ENCODE data around the gene CALY.

CALY gene

GRCh38 chr10:133350950-133351329 lies 14.2 kb upstream of the CALY start:
- DNase-seq, result no peak

DNA sequence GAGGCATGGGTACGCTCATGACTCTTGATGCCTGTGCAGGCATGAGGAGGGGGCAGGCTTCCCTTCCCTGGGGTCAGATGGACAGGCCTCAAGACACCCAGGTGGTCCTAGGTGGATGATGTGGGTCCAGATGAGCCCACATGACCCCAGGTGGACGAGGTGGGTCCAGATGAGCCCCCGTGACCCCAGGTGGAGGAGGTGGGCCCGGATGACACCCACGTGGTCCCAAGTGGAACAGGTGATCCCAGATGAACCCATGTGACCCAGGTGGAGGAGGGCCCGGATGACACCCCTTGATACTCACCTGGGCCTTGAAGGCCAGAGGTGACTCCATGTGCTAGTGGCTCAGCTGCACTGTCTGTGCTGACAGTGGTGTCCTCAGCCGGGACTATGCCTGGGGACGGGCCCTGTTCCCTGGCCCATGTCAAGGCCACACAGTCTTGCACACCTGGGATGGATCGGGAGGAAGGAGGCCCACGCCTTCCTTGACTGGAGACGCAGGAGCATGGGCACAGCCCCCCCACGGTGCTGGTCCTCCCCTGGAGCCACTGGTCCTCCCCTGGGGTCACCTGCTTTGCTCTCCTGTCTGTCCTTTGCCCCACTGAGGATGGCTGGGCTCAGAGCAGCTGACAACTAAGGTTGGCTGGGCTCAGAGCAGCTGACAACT lies 13.7 kb upstream of the CALY start:
- no peak for DNase-seq

- no peak for DNase-seq
Measured at GRCh38 chr10:133349577-133350011, 12.9 kb upstream of the CALY start.

GRCh38 chr10:133349160-133349568 lies 12.5 kb upstream of the CALY start:
- no peak for DNase-seq

DNA sequence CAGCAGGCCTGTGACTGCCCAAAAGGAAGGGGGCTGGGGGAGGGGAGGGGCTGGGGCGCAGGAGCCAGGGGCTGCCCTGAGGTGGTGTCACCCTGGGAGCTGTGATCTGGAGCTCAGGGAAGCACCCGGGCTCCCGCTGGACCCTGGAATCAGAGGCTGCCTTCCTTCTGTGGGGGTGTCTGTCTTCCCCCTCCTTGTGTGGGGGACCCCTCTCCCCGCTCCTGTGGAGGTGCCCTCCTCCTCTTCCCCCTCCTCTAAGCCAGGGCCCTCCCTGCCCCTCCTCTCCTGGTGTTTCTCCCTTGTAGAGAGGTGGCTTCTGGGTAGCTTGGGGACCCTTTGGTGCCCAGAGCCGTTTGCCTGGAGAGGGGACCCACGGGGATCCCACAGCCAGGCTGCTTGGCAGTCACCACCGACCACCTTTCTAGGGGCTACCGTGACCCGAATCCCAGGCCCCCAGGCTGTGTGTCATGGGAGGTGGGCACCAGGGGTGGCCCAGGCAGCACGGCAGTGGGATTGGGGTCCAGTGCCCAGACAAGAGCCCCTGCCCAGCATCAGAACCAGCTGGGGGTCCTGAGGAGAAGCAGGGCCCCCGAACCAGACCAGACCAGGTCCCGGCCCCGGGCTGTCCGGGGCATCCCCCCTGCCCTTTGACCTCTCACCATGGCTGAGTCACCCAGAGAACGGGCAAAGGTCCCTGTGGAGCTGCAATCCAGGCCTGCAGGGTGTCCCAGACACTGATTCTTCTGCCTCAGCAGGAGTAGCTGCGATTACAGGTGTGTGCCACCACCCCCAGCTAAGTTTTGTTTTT lies 11.2 kb upstream of the CALY start:
- DNase-seq, result no peak

DNA sequence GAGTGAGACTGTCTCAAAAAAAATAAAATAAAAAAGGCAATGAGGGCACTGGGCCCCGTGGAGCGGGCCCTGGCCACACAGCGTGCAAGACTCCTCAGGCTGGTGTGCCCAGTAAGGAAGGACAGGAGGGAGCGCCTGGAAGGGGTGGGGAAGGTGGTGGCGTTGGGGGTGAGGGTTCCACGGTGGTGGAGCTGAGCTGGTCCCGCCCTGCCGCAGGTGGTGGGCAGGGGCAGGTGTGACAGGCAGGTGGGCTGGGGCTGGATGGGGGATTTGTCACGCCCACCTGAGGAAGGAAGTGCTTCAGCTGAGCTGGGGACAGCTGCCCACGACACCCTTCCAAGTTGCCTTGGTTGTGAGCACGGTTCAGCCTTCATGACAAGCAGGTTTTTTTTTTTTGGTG lies 9.7 kb upstream of the CALY start:
- DNase-seq, result no peak

- no peak for DNase-seq
Measured at GRCh38 chr10:133344236-133344635, 7.5 kb upstream of the CALY start.

DNA sequence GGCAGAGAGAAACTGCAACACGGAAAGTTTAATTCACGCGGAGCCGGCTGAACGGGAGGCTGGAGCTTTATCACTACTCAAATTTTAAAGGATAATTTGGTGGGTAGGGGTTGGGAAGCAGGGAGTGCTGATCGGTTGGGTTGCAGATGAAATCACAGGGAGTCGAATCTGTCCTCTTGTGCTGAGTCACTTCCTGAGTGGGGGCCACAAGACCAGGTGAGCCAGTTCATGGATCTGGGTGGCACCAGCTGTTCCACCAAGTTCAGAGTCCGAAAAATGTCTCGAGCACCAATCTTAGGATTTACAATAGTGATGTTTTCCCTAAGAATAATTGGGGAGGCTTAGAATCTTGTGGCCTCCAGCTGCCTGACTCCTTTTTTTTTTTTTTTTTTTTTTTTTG lies 6.9 kb upstream of the CALY start:
- no peak for DNase-seq

DNA sequence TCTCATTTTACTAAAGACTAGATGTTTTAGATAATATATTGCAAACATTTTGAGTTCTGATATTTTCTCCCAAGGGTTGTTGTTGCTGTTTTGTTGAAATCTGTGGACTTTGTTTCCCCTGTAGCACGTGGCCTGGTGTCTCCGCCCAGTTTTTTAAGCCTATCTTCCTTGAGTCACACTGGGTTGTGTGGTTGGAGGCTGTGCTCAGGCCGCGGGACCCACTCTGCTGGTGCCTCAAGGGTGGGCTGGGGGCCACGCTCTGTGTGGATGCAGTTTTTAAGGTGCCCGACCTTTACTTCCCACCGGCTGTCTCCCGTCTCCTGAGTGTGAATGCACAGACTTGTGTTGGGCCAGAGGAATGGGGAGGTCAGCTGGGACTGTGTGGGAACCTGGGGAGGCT lies 6.2 kb upstream of the CALY start:
- no peak for DNase-seq

GRCh38 chr10:133341983-133342382 lies 5.3 kb upstream of the CALY start:
- no peak for DNase-seq

DNA sequence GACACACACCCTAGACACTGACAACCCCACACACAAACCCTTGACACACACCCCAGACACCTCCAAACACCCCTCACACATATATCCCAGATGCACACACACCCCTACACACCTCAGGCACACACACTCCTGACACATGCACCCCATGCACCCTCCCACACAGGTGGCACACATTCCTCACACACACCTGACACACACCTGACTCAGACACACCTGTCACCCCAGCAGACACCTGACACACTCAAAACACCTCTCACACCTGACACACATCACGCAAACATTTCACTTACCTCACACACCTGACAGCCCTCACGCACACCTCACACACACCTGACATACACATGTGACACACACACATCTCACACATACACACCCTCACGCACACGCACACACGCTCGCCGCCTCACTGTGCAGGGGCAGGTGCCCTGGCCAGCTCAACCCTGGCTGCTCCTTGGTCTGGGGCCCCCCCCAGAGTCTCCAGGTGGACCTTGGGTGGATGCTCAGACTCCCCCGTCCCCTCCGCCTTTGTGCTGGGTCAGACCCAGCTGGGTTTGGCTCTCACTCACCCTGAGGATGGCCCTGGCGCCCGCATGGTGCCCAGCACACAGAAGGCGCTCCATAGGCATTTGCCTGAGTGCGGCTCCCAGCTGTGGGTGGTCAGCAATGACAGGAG lies 3.1 kb upstream of the CALY start:
- no peak for DNase-seq

DNA sequence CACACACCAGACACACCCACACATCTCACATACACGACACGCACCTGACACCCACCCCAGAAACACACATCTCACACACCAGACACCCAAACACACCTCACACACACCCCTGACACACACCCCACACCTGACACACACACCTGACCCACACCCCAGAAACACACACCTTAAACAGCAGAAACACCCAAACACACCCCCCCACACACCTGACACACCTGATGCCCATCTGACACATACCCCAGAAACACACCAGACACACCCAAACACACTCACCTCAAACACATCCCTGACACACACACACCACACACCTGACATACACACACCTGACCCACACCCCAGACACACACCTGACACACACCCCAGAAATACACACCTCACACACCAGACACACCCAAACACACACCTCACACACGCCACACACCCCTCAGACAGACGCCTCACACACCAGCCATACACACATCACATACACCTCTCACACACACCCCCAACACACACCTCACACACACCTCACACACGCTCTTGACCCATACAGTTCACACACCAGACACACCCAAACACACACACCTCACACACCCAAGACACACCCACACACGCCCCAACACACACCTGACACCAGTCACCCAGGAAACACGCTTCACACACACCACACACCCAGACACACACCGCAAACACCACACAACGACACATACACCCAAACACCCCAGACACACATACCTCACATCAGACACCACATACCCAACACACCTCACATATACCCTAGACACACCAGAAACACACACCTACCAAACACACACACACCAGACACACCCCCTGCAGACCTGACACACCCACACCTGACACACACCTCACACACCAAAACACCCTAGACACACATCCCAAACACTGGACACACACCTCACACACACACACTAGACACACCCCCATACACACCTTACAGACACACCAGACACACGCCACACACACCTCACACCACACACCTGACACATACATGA lies 1.7 kb upstream of the CALY start:
- no peak for DNase-seq

GRCh38 chr10:133337370-133337725 lies 652 bp upstream of the CALY start:
- DNase-seq, result no peak

- DNase-seq, result no peak
Measured at GRCh38 chr10:133336118-133336576, 549 bp downstream of the CALY start.

- no peak for DNase-seq
Measured at GRCh38 chr10:133335246-133336117, 1.2 kb downstream of the CALY start.

DNA sequence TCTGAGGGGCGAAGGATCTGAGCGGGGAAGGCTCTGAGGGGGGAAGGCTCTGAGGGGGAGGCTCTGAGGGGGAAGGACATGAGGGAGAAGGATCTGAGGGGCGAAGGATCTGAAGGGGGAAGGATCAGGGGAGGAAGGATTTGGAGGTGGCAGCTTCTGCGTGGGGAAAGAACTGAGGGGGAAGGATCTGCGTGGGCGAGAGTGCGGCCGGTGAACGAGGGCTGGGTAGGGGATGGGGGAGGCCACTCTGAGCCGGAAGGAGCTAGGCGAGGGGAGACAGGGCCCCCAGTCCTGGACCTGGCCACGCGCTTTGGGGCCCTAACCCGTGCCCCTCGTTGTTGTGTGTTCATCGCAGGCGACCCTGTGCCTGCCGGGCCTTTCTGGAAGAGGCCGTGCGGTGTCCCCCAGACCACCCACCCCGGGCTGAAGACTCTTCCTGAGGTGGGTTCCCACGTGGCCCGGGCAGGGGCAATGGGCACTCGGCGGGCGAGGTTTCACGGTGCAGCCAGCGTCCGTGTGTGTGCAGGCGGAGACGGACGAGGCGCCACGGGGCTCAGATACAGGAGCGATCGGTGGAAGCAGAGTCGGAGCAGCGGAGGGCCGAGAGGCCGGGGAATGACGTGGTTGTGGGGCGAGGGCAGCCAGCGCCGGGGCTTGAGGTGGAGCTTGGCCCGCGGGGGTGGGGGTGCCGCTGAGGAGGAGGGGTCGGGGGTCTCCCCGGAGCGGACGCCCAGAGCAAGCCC lies 2.0 kb downstream of the CALY start:
- DNase-seq, result no peak

- no peak for DNase-seq
Measured at GRCh38 chr10:133332936-133333699, 3.6 kb downstream of the CALY start.

- DNase-seq, result no peak
Measured at GRCh38 chr10:133329491-133330202, 7.0 kb downstream of the CALY start.
